KOPT-K1 (cell line): ENCODE results near the gene TBX5.

Source experiments
- H3K27ac ChIP-seq: fragments of 200-600 bp; sonication (generic); 2 replicates; pipeline ENCODE4 v1.5.1; 2016; ENCODE audit warnings: antibody characterized with exemption, mild to moderate bottlenecking, low read depth, low read length; ENCODE audit not compliant: poor library complexity, severe bottlenecking
- H3K36me3 ChIP-seq: fragments of 200-600 bp; sonication (generic); 2 replicates; pipeline ENCODE4 v1.5.1; 2017; ENCODE audit warnings: antibody characterized with exemption, mild to moderate bottlenecking, low read length, moderate library complexity; ENCODE audit not compliant: insufficient read depth
- H3K9me3 ChIP-seq: fragments of 200-600 bp; sonication (generic); 2 replicates; pipeline ENCODE4 v1.5.1; 2017; ENCODE audit warnings: antibody characterized with exemption, low read length, mild to moderate bottlenecking; ENCODE audit not compliant: insufficient read depth, poor library complexity, severe bottlenecking

Gene TBX5

GRCh38 chr12:114342656-114343055 lies 63.3 kb downstream of the TBX5 start:
- H3K27ac ChIP-seq, result no peak overlapping the region
- no peaks in the 10 kb centered on the region for H3K9me3 ChIP-seq
- no peaks in the 10 kb centered on the region for H3K36me3 ChIP-seq

- H3K36me3 ChIP-seq, result no peaks in the 10 kb centered on the region
- H3K27ac ChIP-seq, result no peak overlapping the region
- no peaks in the 10 kb centered on the region for H3K9me3 ChIP-seq
Observed at GRCh38 chr12:114341635-114342034, 64.3 kb downstream of the TBX5 start.

GRCh38 chr12:114340231-114340630 lies 65.7 kb downstream of the TBX5 start:
- Histone ChIP-seq H3K36me3 (no peaks in the 10 kb centered on the region), H3K27ac (no peak overlapping the region), H3K9me3 (no peaks in the 10 kb centered on the region)

- Histone ChIP-seq H3K27ac (no peak overlapping the region), H3K9me3 (no peaks in the 10 kb centered on the region), H3K36me3 (no peaks in the 10 kb centered on the region)
Observed at GRCh38 chr12:114339626-114340025, 66.3 kb downstream of the TBX5 start.

- Histone ChIP-seq H3K36me3 (no peaks in the 10 kb centered on the region), H3K9me3 (no peaks in the 10 kb centered on the region), H3K27ac (no peak overlapping the region)
Observed at GRCh38 chr12:114335607-114336006, 70.3 kb downstream of the TBX5 start.

- Histone ChIP-seq H3K36me3 (no peaks in the 10 kb centered on the region), H3K9me3 (no peaks in the 10 kb centered on the region), H3K27ac (no peak overlapping the region)
Observed at GRCh38 chr12:114334395-114334794, 71.5 kb downstream of the TBX5 start.

- Histone ChIP-seq H3K36me3 (no peaks in the 10 kb centered on the region), H3K9me3 (no peaks in the 10 kb centered on the region), H3K27ac (no peak overlapping the region)
Observed at GRCh38 chr12:114328292-114328691, 77.7 kb downstream of the TBX5 start.

- Histone ChIP-seq H3K27ac (no peak overlapping the region), H3K9me3 (no peaks in the 10 kb centered on the region), H3K36me3 (no peaks in the 10 kb centered on the region)
Observed at GRCh38 chr12:114327765-114328164, 78.2 kb downstream of the TBX5 start.

GRCh38 chr12:114321524-114321923 lies 84.4 kb downstream of the TBX5 start:
- H3K27ac ChIP-seq, result no peak overlapping the region
- no peaks in the 10 kb centered on the region for H3K9me3 ChIP-seq
- H3K36me3 ChIP-seq, result no peaks in the 10 kb centered on the region

- no peaks in the 10 kb centered on the region for H3K36me3 ChIP-seq
- H3K27ac ChIP-seq, result no peak overlapping the region
- H3K9me3 ChIP-seq, result no peaks in the 10 kb centered on the region
Observed at GRCh38 chr12:114320968-114321367, 85.0 kb downstream of the TBX5 start.

- H3K36me3 ChIP-seq, result no peaks in the 10 kb centered on the region
- H3K27ac ChIP-seq, result no peak overlapping the region
- no peaks in the 10 kb centered on the region for H3K9me3 ChIP-seq
Observed at GRCh38 chr12:114320101-114320500, 85.8 kb downstream of the TBX5 start.

- Histone ChIP-seq H3K9me3 (no peaks in the 10 kb centered on the region), H3K36me3 (no peaks in the 10 kb centered on the region), H3K27ac (no peak overlapping the region)
Observed at GRCh38 chr12:114319422-114319821, 86.5 kb downstream of the TBX5 start.

GRCh38 chr12:114318984-114319383 lies 87.0 kb downstream of the TBX5 start:
- no peaks in the 10 kb centered on the region for H3K36me3 ChIP-seq
- H3K27ac ChIP-seq, result no peak overlapping the region
- no peaks in the 10 kb centered on the region for H3K9me3 ChIP-seq

- H3K9me3 ChIP-seq, result no peaks in the 10 kb centered on the region
- H3K36me3 ChIP-seq, result no peaks in the 10 kb centered on the region
- no peak overlapping the region for H3K27ac ChIP-seq
Observed at GRCh38 chr12:114316076-114316475, 89.9 kb downstream of the TBX5 start.

- no peak overlapping the region for H3K27ac ChIP-seq
Observed at GRCh38 chr12:114314974-114315720, 90.8 kb downstream of the TBX5 start.

GRCh38 chr12:114314403-114314802 lies 91.5 kb downstream of the TBX5 start:
- H3K27ac ChIP-seq, result no peak overlapping the region
- no peaks in the 10 kb centered on the region for H3K36me3 ChIP-seq
- H3K9me3 ChIP-seq, result no peaks in the 10 kb centered on the region

More at GRCh38 chr12:114314974-114315720, 90.8 kb downstream of the TBX5 start:
- Histone ChIP-seq H3K9me3 (no peaks in the 10 kb centered on the region), H3K36me3 (no peaks in the 10 kb centered on the region)
